Activated T-cell treated with anti-CD3 and anti-CD28 coated beads, Interleukin-2, amount 50 U/mL, for 72 hours (primary cell): ENCODE measurements around the gene ACHE. TPM values are rescaled to one million over a fixed set of nuclear protein-coding genes. Genes with fewer than 3 reads are reported as not detected.
A peak's percentile ranks its signal among the peaks of the same experiment; 100 is the strongest.

Source experiments
- ATAC-seq, 2 donors: fragments of 150-1000 bp; cut with Tn5 transposase; replicated peaks in 1 of 2; 2 replicates each; pipeline ENCODE4 v1.10.0; 2021; ENCODE audit warnings: moderate library complexity in 2 of 2, mild to moderate bottlenecking in 1 of 2
- DNase-seq, 2 donors: peaks; one replicate each; pipeline ENCODE4 v3.0.0; 2021 to 2022; ENCODE audit warnings: mixed read lengths in 1 of 2
- H3K27ac Mint-ChIP-seq: one replicate; pipeline ENCODE4 v1.8.0; 2022; ENCODE audit warnings: mild to moderate bottlenecking, moderate library complexity, mixed read lengths
- H3K27me3 Mint-ChIP-seq: one replicate; pipeline ENCODE4 v1.8.0; 2022; ENCODE audit warnings: low read depth, mixed read lengths
- H3K36me3 Mint-ChIP-seq, 2 donors: one replicate each; pipeline ENCODE4 v1.8.0; 2022; ENCODE audit warnings: mixed read lengths in 2 of 2, mild to moderate bottlenecking in 1 of 2; ENCODE audit not compliant: insufficient read depth in 2 of 2
- H3K4me1 Mint-ChIP-seq: one replicate; pipeline ENCODE4 v1.8.0; 2022; ENCODE audit warnings: low read depth, mixed read lengths
- H3K4me3 Mint-ChIP-seq, 2 donors: one replicate each; pipeline ENCODE4 v1.8.0; 2022; ENCODE audit warnings: mild to moderate bottlenecking in 2 of 2, mixed read lengths in 2 of 2, moderate library complexity in 2 of 2
- H3K9me3 Mint-ChIP-seq, 2 donors: one replicate each; pipeline ENCODE4 v1.8.0; 2022; ENCODE audit warnings: mixed read lengths in 2 of 2
- total RNA-seq, 2 donors: library from RNA; stranded (reverse); gene quantifications; one replicate each; pipeline ENCODE4 v1.2.3, GENCODE V29; 2022

Gene ACHE
- total RNA-seq, 2 donors from 2014 or later, result 0.16 to 0.41 TPM

DNA sequence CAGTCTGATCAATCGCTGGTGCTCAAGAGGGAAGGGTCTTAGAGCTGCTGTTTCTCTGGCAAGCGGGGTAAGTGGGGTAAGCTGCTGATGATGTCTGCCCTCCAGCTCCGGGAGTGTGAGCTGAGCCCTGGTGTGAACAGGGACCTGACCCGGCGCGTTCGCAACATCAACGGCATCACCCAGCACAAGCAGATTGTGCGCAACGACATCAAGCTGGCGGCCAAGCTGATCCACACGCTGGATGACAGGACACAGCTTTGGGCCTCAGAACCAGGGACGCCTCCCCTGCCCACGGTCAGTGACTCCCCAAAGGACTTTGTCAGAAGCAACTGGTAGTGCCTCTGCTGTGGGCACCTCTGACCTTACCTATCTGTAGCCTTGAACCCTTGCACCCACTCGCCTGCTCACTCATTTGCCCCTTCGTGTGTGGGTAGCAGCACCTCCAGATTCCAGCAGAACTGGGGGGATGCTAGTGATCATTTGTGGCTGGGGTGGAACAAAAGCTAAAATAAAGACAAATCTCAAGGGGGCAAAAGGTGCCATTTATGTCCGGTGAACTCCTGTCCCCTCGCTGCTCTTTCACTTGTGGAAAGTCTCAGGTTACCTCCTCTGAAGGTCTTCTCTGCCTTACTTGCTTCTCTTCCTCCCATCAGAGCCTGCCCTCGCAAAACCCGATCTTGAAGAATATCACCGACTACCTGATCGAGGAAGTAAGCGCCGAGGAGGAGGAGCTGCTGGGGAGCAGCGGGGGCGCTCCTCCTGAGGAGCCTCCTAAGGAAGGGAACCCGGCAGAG lies 9.3 kb downstream of the ACHE start:
- H3K27me3 Mint-ChIP-seq, result peaks cover 10% of the 10 kb centered on the region

DNA sequence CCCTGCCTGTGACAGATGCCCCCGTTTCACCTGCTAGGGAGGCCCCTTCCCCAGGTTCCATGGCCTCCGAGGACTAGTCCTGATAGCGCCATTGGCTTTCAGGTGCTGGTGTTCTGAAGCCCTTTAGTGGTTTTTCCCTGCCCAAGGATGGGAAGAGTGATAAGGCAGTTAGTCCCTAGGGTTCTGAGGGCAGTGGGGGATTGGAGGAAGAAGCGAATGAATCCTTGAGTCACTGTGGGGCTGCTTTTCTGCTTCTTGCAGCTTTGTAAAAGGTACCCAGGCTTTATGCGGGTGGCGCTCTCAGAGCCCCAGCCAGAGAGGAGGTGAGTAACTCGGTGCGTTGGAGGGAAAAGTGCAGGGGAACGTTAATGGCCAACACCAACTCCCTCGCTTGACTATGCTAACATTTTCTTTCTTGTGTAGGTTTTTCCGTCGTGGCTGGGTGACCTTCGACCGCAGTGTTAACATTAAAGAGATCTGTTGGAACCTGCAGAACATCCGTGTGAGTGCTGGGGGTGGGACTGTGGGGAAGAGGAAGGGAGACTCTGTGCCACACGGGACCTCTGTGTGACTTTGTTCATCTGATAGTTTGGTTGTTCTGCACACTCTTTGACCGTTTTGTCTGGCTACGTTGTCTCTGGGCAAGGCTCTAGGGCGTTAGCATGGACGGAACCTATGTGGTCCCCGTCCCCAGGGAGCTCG lies 10.1 kb downstream of the ACHE start:
- DNase-seq (no peak), ATAC-seq (no peak)
- H3K9me3 Mint-ChIP-seq, result no peaks in the 10 kb centered on the region
- H3K27me3 Mint-ChIP-seq, result peaks cover 5% of the 10 kb centered on the region
- peaks cover 47% of the 10 kb centered on the region for H3K4me1 Mint-ChIP-seq
- H3K4me3 Mint-ChIP-seq, result peak overlapping the region in 1 of 2 donors; percentile 13
- peaks cover 15 to 29% of the 10 kb centered on the region in 2 donors for H3K36me3 Mint-ChIP-seq
- H3K27ac Mint-ChIP-seq, result no peak overlapping the region

More for the DNA sequence above, 9.3 kb downstream of the ACHE start:
- peaks cover 15 to 26% of the 10 kb centered on the region in 2 donors for H3K36me3 Mint-ChIP-seq
- H3K4me3 Mint-ChIP-seq, result peak overlapping the region; percentile 44 to 79
- ATAC-seq (no peak), DNase-seq (no peak)
- H3K27ac Mint-ChIP-seq, result no peak overlapping the region
- peaks cover 53% of the 10 kb centered on the region for H3K4me1 Mint-ChIP-seq
- no peaks in the 10 kb centered on the region for H3K9me3 Mint-ChIP-seq

DNA sequence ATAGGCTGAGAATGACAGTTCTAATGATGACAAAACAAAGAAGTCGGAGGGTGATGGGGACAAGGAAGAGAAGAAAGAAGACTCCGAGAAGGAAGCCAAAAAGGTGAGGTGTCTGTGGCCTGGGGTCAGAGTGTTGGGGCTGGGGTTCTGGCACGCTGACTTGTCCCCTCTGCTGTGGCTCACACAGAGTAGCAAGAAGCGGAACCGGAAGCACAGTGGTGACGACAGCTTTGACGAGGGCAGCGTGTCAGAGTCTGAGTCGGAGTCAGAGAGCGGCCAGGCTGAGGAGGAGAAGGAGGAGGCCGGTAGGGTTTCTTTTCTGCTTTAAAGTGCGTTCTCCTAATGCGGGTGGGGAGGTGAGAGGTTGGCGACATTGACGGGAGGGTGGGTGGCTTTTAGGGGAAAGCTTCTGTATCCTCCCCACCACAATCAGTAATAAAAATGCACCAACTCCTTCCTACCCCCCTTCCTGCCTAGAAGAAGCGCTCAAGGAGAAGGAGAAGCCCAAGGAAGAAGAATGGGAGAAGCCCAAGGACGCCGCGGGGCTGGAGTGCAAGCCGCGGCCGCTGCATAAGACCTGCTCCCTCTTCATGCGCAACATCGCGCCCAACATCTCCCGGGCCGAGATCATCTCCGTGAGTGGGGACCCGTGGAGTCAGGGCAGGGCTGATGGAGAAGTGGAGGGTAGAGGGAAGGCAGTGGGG lies 10.8 kb downstream of the ACHE start:
- Mint-ChIP-seq H3K36me3 (peaks cover 17 to 33% of the 10 kb centered on the region in 2 donors), H3K4me1 (peaks cover 44% of the 10 kb centered on the region), H3K4me3 (peak overlapping the region; percentile 4 to 13), H3K9me3 (no peaks in the 10 kb centered on the region), H3K27ac (peak overlapping the region; percentile 5), H3K27me3 (no peaks in the 10 kb centered on the region)
- peak in 1 of 2 donors; percentile 12 for ATAC-seq
- DNase-seq, result no peak

- peaks cover 17 to 48% of the 10 kb centered on the region in 2 donors for H3K36me3 Mint-ChIP-seq
- no peaks in the 10 kb centered on the region for H3K9me3 Mint-ChIP-seq
- no peaks in the 10 kb centered on the region for H3K27me3 Mint-ChIP-seq
- H3K4me3 Mint-ChIP-seq, result no peak overlapping the region
- DNase-seq, result no peak
- H3K4me1 Mint-ChIP-seq, result peaks cover 52% of the 10 kb centered on the region
- no peak for ATAC-seq
- H3K27ac Mint-ChIP-seq, result peak overlapping the region; percentile 10
Observed at GRCh38 chr7:100882785-100883526, 12.7 kb downstream of the ACHE start.

- peaks cover 50% of the 10 kb centered on the region for H3K4me1 Mint-ChIP-seq
- no peaks in the 10 kb centered on the region for H3K27me3 Mint-ChIP-seq
- H3K9me3 Mint-ChIP-seq, result no peaks in the 10 kb centered on the region
- H3K4me3 Mint-ChIP-seq, result no peak overlapping the region
- peaks cover 14 to 52% of the 10 kb centered on the region in 2 donors for H3K36me3 Mint-ChIP-seq
- no peak overlapping the region for H3K27ac Mint-ChIP-seq
- DNase-seq (no peak), ATAC-seq (no peak)
Observed at GRCh38 chr7:100882201-100882600, 13.5 kb downstream of the ACHE start.

DNA sequence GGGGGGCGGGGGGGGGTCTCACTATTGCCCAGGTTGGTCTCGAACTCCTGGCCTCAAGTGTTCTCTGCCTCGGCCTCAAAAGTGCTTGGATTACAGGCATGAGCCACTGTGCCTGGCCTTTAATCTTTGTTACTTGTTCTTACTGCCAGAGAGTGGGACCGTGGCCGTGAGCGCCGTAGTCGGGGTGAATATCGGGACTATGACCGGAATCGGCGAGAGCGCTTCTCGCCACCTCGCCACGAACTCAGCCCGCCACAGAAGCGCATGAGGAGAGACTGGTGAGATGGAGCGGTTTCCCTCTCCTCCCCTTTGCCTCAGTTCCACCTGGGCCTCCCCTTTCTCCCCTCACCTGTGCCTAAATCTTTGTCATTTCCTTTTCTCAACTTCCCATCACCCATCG lies 14.6 kb downstream of the ACHE start:
- ATAC-seq (no peak), DNase-seq (no peak)
- no peaks in the 10 kb centered on the region for H3K9me3 Mint-ChIP-seq
- peaks cover 51% of the 10 kb centered on the region for H3K4me1 Mint-ChIP-seq
- H3K27me3 Mint-ChIP-seq, result no peaks in the 10 kb centered on the region
- no peak overlapping the region for H3K4me3 Mint-ChIP-seq
- H3K27ac Mint-ChIP-seq, result no peak overlapping the region
- peaks cover 16 to 52% of the 10 kb centered on the region in 2 donors for H3K36me3 Mint-ChIP-seq

- H3K36me3 Mint-ChIP-seq, result peaks cover 16 to 54% of the 10 kb centered on the region in 2 donors
- H3K27me3 Mint-ChIP-seq, result no peaks in the 10 kb centered on the region
- peak overlapping the region; percentile 83 for H3K27ac Mint-ChIP-seq
- no peak for DNase-seq
- no peaks in the 10 kb centered on the region for H3K9me3 Mint-ChIP-seq
- no peak overlapping the region for H3K4me3 Mint-ChIP-seq
- no peak for ATAC-seq
- H3K4me1 Mint-ChIP-seq, result peaks cover 55% of the 10 kb centered on the region
Observed at GRCh38 chr7:100880645-100881044, 15.0 kb downstream of the ACHE start.

GRCh38 chr7:100879685-100880261 lies 15.9 kb downstream of the ACHE start:
- Mint-ChIP-seq H3K27me3 (no peaks in the 10 kb centered on the region), H3K36me3 (peaks cover 20 to 58% of the 10 kb centered on the region in 2 donors), H3K4me3 (no peak overlapping the region), H3K27ac (peak overlapping the region; percentile 95), H3K4me1 (peaks cover 51% of the 10 kb centered on the region), H3K9me3 (no peaks in the 10 kb centered on the region)
- ATAC-seq (no peak), DNase-seq (no peak)

GRCh38 chr7:100878685-100879084 lies 17.0 kb downstream of the ACHE start:
- no peaks in the 10 kb centered on the region for H3K27me3 Mint-ChIP-seq
- H3K4me1 Mint-ChIP-seq, result peaks cover 58% of the 10 kb centered on the region
- peak overlapping the region; percentile 2 to 69 for H3K4me3 Mint-ChIP-seq
- no peaks in the 10 kb centered on the region for H3K9me3 Mint-ChIP-seq
- ATAC-seq (no peak), DNase-seq (no peak)
- H3K36me3 Mint-ChIP-seq, result peaks cover 17 to 55% of the 10 kb centered on the region in 2 donors
- H3K27ac Mint-ChIP-seq, result peak overlapping the region; percentile 95

DNA sequence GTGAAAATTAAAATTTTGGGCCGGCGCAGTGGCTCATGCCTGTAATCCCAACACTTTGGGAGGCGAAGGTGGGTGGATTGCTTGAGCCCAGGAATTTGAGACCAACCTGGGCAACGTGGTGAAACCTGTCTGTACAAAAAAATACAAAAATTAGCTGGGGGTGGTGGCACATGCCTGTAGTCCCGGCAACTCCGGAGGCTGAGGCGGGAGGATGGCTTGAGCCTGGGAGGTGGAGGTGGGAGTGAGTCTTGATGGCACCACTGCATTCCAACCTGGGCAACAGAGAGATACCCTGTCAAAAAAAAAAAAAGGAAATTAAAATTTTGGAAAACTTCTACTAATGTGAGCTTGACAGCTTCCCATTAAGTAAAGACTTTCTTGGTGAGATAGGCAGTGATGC lies 17.7 kb downstream of the ACHE start:
- H3K4me3 Mint-ChIP-seq, result peak overlapping the region; percentile 21 to 48
- H3K4me1 Mint-ChIP-seq, result peaks cover 53% of the 10 kb centered on the region
- H3K36me3 Mint-ChIP-seq, result peaks cover 15 to 51% of the 10 kb centered on the region in 2 donors
- no peaks in the 10 kb centered on the region for H3K27me3 Mint-ChIP-seq
- DNase-seq (no peak), ATAC-seq (no peak)
- no peaks in the 10 kb centered on the region for H3K9me3 Mint-ChIP-seq
- H3K27ac Mint-ChIP-seq, result peak overlapping the region; percentile 95

DNA sequence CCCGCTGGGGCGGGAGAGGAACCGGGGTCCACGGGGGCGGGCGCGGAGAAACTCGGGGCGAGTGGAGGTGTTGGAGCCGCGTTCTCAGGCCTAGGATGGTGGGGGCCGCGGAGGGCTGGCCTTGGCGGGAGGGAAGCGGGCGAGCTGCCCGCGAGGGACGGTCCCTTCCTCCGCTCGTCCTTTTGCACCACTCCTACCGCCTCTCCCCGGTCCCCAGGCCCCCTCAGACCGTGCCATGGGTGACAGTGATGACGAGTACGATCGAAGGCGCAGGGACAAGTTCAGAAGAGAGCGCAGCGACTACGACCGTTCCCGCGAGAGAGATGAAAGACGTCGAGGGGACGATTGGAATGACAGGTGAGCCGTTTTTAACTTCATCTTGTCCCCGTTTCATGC lies 20.3 kb downstream of the ACHE start:
- DNase-seq (peak; percentile 56 to 62), ATAC-seq (peak; percentile 55)
- peaks cover 15 to 53% of the 10 kb centered on the region in 2 donors for H3K36me3 Mint-ChIP-seq
- H3K9me3 Mint-ChIP-seq, result no peaks in the 10 kb centered on the region
- H3K27ac Mint-ChIP-seq, result peak overlapping the region; percentile 90
- H3K4me3 Mint-ChIP-seq, result peak overlapping the region; percentile 86 to 98
- H3K4me1 Mint-ChIP-seq, result peaks cover 51% of the 10 kb centered on the region
- no peaks in the 10 kb centered on the region for H3K27me3 Mint-ChIP-seq
